IMR-90 (cell line): Measurements from ENCODE around the gene CMIP. TPM values are rescaled to one million over a fixed set of nuclear protein-coding genes. Genes with fewer than 3 reads are reported as not detected.

ENCODE experiments used
- ATAC-seq: fragments of 200-7000 bp; cut with Tn5 transposase; 2 replicates; pipeline ENCODE4 v1.9.1; 2020; ENCODE audit warnings: low read depth, mild to moderate bottlenecking, moderate library complexity
- BruUV-seq: library from RNA; stranded (reverse); fragments of 400-500 nt; replicated peaks from 2 replicates; lab custom pipeline; 2021; lab: Mats Ljungman, UMichigan
- CTCF ChIA-PET: fragments of 300-600 bp; formaldehyde crosslinking; extraction: SDS; loops from one replicate; lab custom pipeline; 2021; ENCODE audit warnings: antibody characterized with exemption; lab: Yijun Ruan, JAX
- POLR2A ChIA-PET: fragments of 300-600 bp; sonication (Branson Sonifier 250); formaldehyde crosslinking; loops from one replicate; lab custom pipeline; 2022; ENCODE audit warnings: antibody characterized with exemption; ENCODE audit not compliant: unreplicated experiment; lab: Charles Lee
- DNase-seq: peaks from one replicate; pipeline ENCODE4 v3.0.0; 2013
- H2AFZ ChIP-seq: replicated peaks from 2 replicates; pipeline ENCODE3; 2013; ENCODE audit warnings: low read length, mild to moderate bottlenecking; ENCODE audit not compliant: poor library complexity
- H2AK5ac ChIP-seq: 2 replicates; pipeline ENCODE4 v1.6.1; 2013; ENCODE audit warnings: low read depth, low read length, inconsistent platforms
- H2AK9ac ChIP-seq: replicated peaks from 2 replicates; pipeline ENCODE3; 2013; ENCODE audit warnings: mild to moderate bottlenecking, low read depth, low read length, moderate library complexity; ENCODE audit not compliant: poor library complexity
- H2BK120ac ChIP-seq: 2 replicates; pipeline ENCODE4 v1.6.1; 2013; ENCODE audit warnings: low read depth, low read length, inconsistent platforms
- H2BK15ac ChIP-seq: 3 replicates; pipeline ENCODE4 v1.6.1; 2013; ENCODE audit warnings: low read depth, low read length, inconsistent platforms
- H2BK20ac ChIP-seq: 2 replicates; pipeline ENCODE4 v1.6.1; 2013; ENCODE audit warnings: low read depth, mild to moderate bottlenecking, inconsistent platforms, low read length, moderate library complexity
- H2BK5ac ChIP-seq: 2 replicates; pipeline ENCODE4 v1.6.1; 2013; ENCODE audit warnings: mild to moderate bottlenecking, low read depth, low read length, inconsistent platforms; ENCODE audit not compliant: poor library complexity, severe bottlenecking
- H3K14ac ChIP-seq: replicated peaks from 2 replicates; pipeline ENCODE4 v1.6.1; 2013; ENCODE audit warnings: low read depth, low read length, inconsistent platforms
- H3K18ac ChIP-seq: 2 replicates; pipeline ENCODE4 v1.6.1; 2013; ENCODE audit warnings: low read depth, low read length, control low read depth
- H3K23ac ChIP-seq: 2 replicates; pipeline ENCODE4 v1.6.1; 2013; ENCODE audit warnings: low read depth, low read length, inconsistent platforms
- H3K27ac ChIP-seq: 2 replicates; pipeline ENCODE4 v1.5.1; 2013; ENCODE audit warnings: mild to moderate bottlenecking, control low read depth, low read length; ENCODE audit not compliant: insufficient read depth
- H3K27me3 ChIP-seq: 2 replicates; pipeline ENCODE4 v1.6.1; 2013; ENCODE audit warnings: low read length; ENCODE audit not compliant: control insufficient read depth, insufficient read depth
- H3K36me3 ChIP-seq: 2 replicates; pipeline ENCODE4 v1.6.1; 2013; ENCODE audit warnings: low read length, mixed read lengths; ENCODE audit not compliant: control insufficient read depth, insufficient read depth
- H3K4ac ChIP-seq: 2 replicates; pipeline ENCODE4 v1.6.1; 2013; ENCODE audit warnings: low read depth, low read length, inconsistent platforms
- H3K4me1 ChIP-seq: 2 replicates; pipeline ENCODE4 v1.6.1; 2013; ENCODE audit warnings: low read length, mixed read lengths; ENCODE audit not compliant: control insufficient read depth, insufficient read depth
- H3K4me2 ChIP-seq: 2 replicates; pipeline ENCODE4 v1.6.1; 2013; ENCODE audit warnings: low read depth, mild to moderate bottlenecking, control low read depth, low read length, moderate library complexity
- H3K4me3 ChIP-seq: 2 replicates; pipeline ENCODE4 v1.5.1; 2013; ENCODE audit warnings: low read depth, mild to moderate bottlenecking, control low read depth, low read length, moderate library complexity; ENCODE audit not compliant: insufficient read depth
- H3K56ac ChIP-seq: 2 replicates; pipeline ENCODE4 v1.6.1; 2013; ENCODE audit warnings: low read length, inconsistent platforms; ENCODE audit not compliant: insufficient read depth; ENCODE audit errors: extremely low read depth
- H3K79me1 ChIP-seq, 2 experiments: 2 replicates each; pipeline ENCODE4 v1.6.1; 2013; ENCODE audit warnings: low read length in 2 of 2, inconsistent platforms in 1 of 2, low read depth in 1 of 2
- H3K9ac ChIP-seq: 2 replicates; pipeline ENCODE4 v1.6.1; 2013; ENCODE audit warnings: low read depth, low read length, control low read depth
- H3K9me1 ChIP-seq: 2 replicates; pipeline ENCODE4 v1.6.1; 2013; ENCODE audit warnings: low read length, inconsistent platforms; ENCODE audit not compliant: insufficient read depth
- H3K9me3 ChIP-seq: 2 replicates; pipeline ENCODE4 v1.6.1; 2013; ENCODE audit warnings: low read length; ENCODE audit not compliant: control insufficient read depth, insufficient read depth
- H4K20me1 ChIP-seq: 2 replicates; pipeline ENCODE4 v1.6.1; 2013; ENCODE audit warnings: low read length, inconsistent platforms; ENCODE audit not compliant: insufficient read depth
- H4K5ac ChIP-seq: 2 replicates; pipeline ENCODE4 v1.6.1; 2013; ENCODE audit warnings: mild to moderate bottlenecking, low read depth, low read length, control low read depth
- H4K8ac ChIP-seq, 2 experiments: 2 replicates each; pipeline ENCODE4 v1.6.1; 2013; ENCODE audit warnings: low read depth in 2 of 2, low read length in 2 of 2, control low read depth in 1 of 2, inconsistent platforms in 1 of 2
- H4K91ac ChIP-seq: 2 replicates; pipeline ENCODE4 v1.6.1; 2013; ENCODE audit warnings: low read depth, low read length, inconsistent platforms; ENCODE audit not compliant: insufficient read depth
- BHLHE40 ChIP-seq: fragments of 150-350 bp; IDR thresholded peaks from 2 replicates; pipeline ENCODE4 v1.6.1; 2016; ENCODE audit warnings: mild to moderate bottlenecking, low read depth, low read length
- CEBPB ChIP-seq: IDR thresholded peaks from 2 replicates; pipeline ENCODE4 v1.6.1; 2012; ENCODE audit warnings: low read depth, low read length, improper control_type of control experiment
- CHD1 ChIP-seq: IDR thresholded peaks from 2 replicates; pipeline ENCODE4 v1.6.1; 2012; ENCODE audit warnings: low read depth, low read length, improper control_type of control experiment
- ELK1 ChIP-seq: fragments of 150-350 bp; IDR thresholded peaks from 2 replicates; pipeline ENCODE4 v1.6.1; 2016; ENCODE audit warnings: low read depth, mild to moderate bottlenecking, low read length, moderate library complexity, borderline replicate concordance
- FOS ChIP-seq: fragments of 150-350 bp; IDR thresholded peaks from 2 replicates; pipeline ENCODE4 v1.6.1; 2016; ENCODE audit warnings: low read depth, low read length
- MAFK ChIP-seq: IDR thresholded peaks from 2 replicates; pipeline ENCODE4 v1.6.1; 2012; ENCODE audit warnings: low read depth, low read length, improper control_type of control experiment
- MAZ ChIP-seq: IDR thresholded peaks from 2 replicates; pipeline ENCODE4 v1.6.1; 2012; ENCODE audit warnings: low read depth, mild to moderate bottlenecking, low read length, improper control_type of control experiment, moderate library complexity, borderline replicate concordance
- MXI1 ChIP-seq: IDR thresholded peaks from 2 replicates; pipeline ENCODE4 v1.6.1; 2012; ENCODE audit warnings: low read depth, mild to moderate bottlenecking, low read length, moderate library complexity, borderline replicate concordance
- NFE2L2 ChIP-seq: fragments of 150-350 bp; IDR thresholded peaks from 2 replicates; pipeline ENCODE4 v1.6.1; 2016; ENCODE audit warnings: low read depth, mild to moderate bottlenecking, low read length
- POLR2A ChIP-seq: IDR thresholded peaks from 2 replicates; pipeline ENCODE4 v1.6.1; 2012; ENCODE audit warnings: mild to moderate bottlenecking, low read depth, low read length
- RAD21 ChIP-seq: IDR thresholded peaks from 2 replicates; pipeline ENCODE4 v1.6.1; 2012; ENCODE audit warnings: low read length, improper control_type of control experiment
- RCOR1 ChIP-seq: IDR thresholded peaks from 2 replicates; pipeline ENCODE4 v1.6.1; 2012; ENCODE audit warnings: mild to moderate bottlenecking, low read length, improper control_type of control experiment; ENCODE audit not compliant: insufficient replicate concordance
- RFX5 ChIP-seq: IDR thresholded peaks from 2 replicates; pipeline ENCODE4 v1.8.0; 2012; ENCODE audit warnings: low read depth, mild to moderate bottlenecking, low read length, moderate library complexity
- SMC3 ChIP-seq: fragments of 150-350 bp; IDR thresholded peaks from 2 replicates; pipeline ENCODE4 v1.6.1; 2016; ENCODE audit warnings: low read depth, mild to moderate bottlenecking, antibody characterized with exemption, low read length, moderate library complexity
- USF2 ChIP-seq: fragments of 150-350 bp; IDR thresholded peaks from 2 replicates; pipeline ENCODE4 v1.6.1; 2017; ENCODE audit warnings: mild to moderate bottlenecking, antibody characterized with exemption, low read length, low read depth
- WGBS, 2 experiments: methylation state at CpG; one replicate each; pipeline versions ENCODE4 v1.1.5 to v1.1.7; 2013; ENCODE audit warnings: missing lambda C conversion rate in 2 of 2; ENCODE audit not compliant: insufficient read length in 1 of 2; ENCODE audit errors: extremely low coverage in 2 of 2; 5-methylcytosine and 5-hydroxymethylcytosine counted together
- dilution Hi-C: fragments of 300-500 bp; cut with HindIII; formaldehyde crosslinking; loops from one replicate; pipeline ENCODE4 v1.14.3; 2018; ENCODE audit warnings: low sequenced_read_pairs; ENCODE audit not compliant: unreplicated experiment
- in situ Hi-C: fragments of 300-500 bp; cut with MboI; formaldehyde crosslinking; loops from 3 replicates; pipeline ENCODE4 v1.14.3; 2019; ENCODE audit warnings: low sequenced_read_pairs, inconsistent platforms, mixed read lengths
- intact Hi-C: fragments of 100-400 bp; cut with micrococcal nuclease; formaldehyde crosslinking; loops from 2 replicates; pipeline ENCODE4 v1.10.0; 2022
- polyA plus RNA-seq, 3 experiments: library from polyadenylated mRNA; depleted of rRNA; stranded (reverse); fragments of >200 nt; gene quantifications; 2 replicates each; pipeline ENCODE4 v1.2.3, GENCODE V29; 2012; ENCODE audit warnings: low replicate concordance in 1 of 3
- total RNA-seq: library from RNA; depleted of rRNA; stranded (reverse); fragments of >200 nt; gene quantifications from 2 replicates; pipeline ENCODE4 v1.2.3, GENCODE V29; 2012
- TF ChIP-seq, protein P1 (sequence below): conservative IDR thresholded peaks from 2 replicates; pipeline ENCODE4 v1.5.1; 2012; ENCODE audit warnings: mild to moderate bottlenecking, low read depth, low read length, improper control_type of control experiment

Gene CMIP
- total and polyA plus RNA-seq, 2 of the 4 experiments (the other 2 are of a cell fraction): 3.2 to 11.6 TPM

DNA sequence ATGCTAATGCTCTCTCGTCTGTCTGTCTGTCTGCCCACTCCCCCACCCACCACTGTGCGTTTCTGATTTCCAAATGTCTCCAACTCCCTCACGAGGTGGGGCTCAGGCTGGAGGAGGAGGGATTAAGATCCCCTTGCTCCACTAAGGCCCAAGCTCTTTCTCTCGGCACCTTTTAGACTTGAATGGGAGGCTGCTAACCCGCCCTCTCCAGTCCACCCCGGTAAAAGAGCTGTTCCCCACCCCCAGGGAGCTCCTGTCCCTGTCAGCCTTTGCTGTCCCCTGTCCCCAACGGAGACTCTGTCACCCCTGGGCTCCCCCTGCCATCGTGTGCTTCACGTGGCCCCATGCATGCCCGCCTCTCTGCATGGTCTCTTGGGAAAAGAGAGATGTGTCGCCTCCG lies 266.0 kb downstream of the CMIP start:
- in situ Hi-C loops: no loop called here
- Histone ChIP-seq H4K91ac (no peak overlapping the region), H4K5ac (no peak overlapping the region), H2BK15ac (no peak overlapping the region), H3K36me3 (peaks cover 31% of the 10 kb centered on the region), H3K4me2 (no peak overlapping the region), H3K4me1 (peaks cover 10% of the 10 kb centered on the region), H3K79me1 (no peaks in the 10 kb centered on the region), H2BK120ac (no peak overlapping the region), H4K8ac (no peak overlapping the region), H3K56ac (no peak overlapping the region), H3K27me3 (peaks cover 20% of the 10 kb centered on the region), H2BK5ac (no peak overlapping the region), H2AFZ (no peak overlapping the region), H3K9ac (no peak overlapping the region), H4K20me1 (peaks cover 54% of the 10 kb centered on the region), H3K23ac (no peak overlapping the region), H3K14ac (no peak overlapping the region), H3K18ac (no peak overlapping the region), H3K9me1 (peaks cover 5% of the 10 kb centered on the region), H2AK5ac (no peak overlapping the region), H3K9me3 (no peaks in the 10 kb centered on the region), H2BK20ac (no peak overlapping the region), H3K4me3 (no peak overlapping the region), H2AK9ac (no peak overlapping the region), H3K27ac (no peak overlapping the region), H3K4ac (no peak overlapping the region)
- 50% methylated on average over 2 of the region's 12 CpGs; no CpG with 5 or more reads in 1 of the 2 experiments for WGBS, 2 experiments
- POLR2A ChIA-PET: no interaction called here
- DNase-seq (no peak), ATAC-seq (no peak)
- CTCF ChIA-PET: no interaction called here
- no TSS peak for BruUV-seq
- dilution Hi-C loops: no loop called here
- intact Hi-C loops: no loop called here
- no peak for TF ChIP-seq ELK1
- TF ChIP-seq BHLHE40: no peak
- no peak for TF ChIP-seq RFX5
- no peak for TF ChIP-seq USF2
- no peak for TF ChIP-seq SMC3
- no peak for TF ChIP-seq RAD21
- no peak for TF ChIP-seq MAZ
- TF ChIP-seq POLR2A: no peak
- TF ChIP-seq MAFK: no peak
- TF ChIP-seq CHD1: no peak
- no peak for TF ChIP-seq RCOR1
- no peak for TF ChIP-seq CEBPB
- TF ChIP-seq MXI1: no peak
- TF ChIP-seq, protein P1, sequence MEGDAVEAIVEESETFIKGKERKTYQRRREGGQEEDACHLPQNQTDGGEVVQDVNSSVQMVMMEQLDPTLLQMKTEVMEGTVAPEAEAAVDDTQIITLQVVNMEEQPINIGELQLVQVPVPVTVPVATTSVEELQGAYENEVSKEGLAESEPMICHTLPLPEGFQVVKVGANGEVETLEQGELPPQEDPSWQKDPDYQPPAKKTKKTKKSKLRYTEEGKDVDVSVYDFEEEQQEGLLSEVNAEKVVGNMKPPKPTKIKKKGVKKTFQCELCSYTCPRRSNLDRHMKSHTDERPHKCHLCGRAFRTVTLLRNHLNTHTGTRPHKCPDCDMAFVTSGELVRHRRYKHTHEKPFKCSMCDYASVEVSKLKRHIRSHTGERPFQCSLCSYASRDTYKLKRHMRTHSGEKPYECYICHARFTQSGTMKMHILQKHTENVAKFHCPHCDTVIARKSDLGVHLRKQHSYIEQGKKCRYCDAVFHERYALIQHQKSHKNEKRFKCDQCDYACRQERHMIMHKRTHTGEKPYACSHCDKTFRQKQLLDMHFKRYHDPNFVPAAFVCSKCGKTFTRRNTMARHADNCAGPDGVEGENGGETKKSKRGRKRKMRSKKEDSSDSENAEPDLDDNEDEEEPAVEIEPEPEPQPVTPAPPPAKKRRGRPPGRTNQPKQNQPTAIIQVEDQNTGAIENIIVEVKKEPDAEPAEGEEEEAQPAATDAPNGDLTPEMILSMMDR: no peak
- no peak for TF ChIP-seq FOS
- TF ChIP-seq NFE2L2: no peak
